Measurements from ENCODE around the gene C11orf68.
"Not testable (repeated sequence)": the region's sequence is repeated elsewhere in the genome, so short reads cannot be mapped to it uniquely, and the experiment has no call there.

The C11orf68 gene

DNA sequence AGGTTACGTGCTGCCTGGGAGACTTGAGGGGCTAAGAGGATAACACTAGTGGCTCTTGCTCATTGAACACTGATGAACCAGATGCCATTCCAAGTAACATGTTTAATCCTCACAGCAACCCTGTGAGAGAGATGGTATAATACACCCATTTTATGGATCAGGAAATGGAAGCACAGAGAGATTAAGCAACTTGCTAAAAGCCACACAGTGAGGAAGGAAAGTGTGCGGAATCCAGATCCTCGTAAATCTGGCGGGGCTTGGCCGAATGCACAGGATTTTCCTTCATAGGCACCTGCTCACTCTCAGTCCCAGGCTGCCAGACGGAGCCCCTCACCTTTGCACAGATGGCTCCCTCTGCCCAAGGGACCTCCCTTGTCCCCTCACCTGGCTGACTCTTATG lies 11.0 kb downstream of the C11orf68 start:
- DNase-seq (ENCODE audit: low spot score in 2 of 2) (no peak), ATAC-seq (no peak)
- H3K4me1 Mint-ChIP-seq, result peaks cover 8% of the 10 kb centered on the region
- no peaks in the 10 kb centered on the region for H3K36me3 Mint-ChIP-seq
- H3K9me3 Mint-ChIP-seq, result no peaks in the 10 kb centered on the region
- no peak overlapping the region for H3K27ac Mint-ChIP-seq
- no peak overlapping the region for H3K4me3 Mint-ChIP-seq

DNA sequence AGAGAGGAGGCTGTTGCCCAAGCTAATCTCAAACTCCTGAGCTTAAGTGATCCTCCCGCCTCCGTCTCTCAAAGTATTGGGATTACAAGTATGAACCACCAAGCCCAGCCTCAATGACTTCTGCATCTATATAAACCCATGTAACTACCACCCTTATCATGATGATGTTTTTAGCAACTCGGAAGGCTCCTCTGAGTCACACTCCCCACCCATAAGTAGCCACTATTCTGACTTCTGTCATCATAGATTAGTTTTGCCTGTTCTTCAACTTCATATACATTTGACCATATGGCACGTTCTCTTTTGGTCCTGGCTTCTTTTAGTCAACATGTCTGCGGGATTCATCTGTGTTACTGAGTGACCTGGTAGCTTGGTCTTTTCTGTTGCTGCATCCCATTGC lies 12.3 kb downstream of the C11orf68 start:
- Mint-ChIP-seq H3K27ac (no peak overlapping the region), H3K4me1 (peaks cover 21% of the 10 kb centered on the region), H3K36me3 (peaks cover 9% of the 10 kb centered on the region), H3K9me3 (no peaks in the 10 kb centered on the region), H3K4me3 (no peak overlapping the region)
- DNase-seq (ENCODE audit: low spot score in 2 of 2) (no peak), ATAC-seq (peak; percentile 55)

DNA sequence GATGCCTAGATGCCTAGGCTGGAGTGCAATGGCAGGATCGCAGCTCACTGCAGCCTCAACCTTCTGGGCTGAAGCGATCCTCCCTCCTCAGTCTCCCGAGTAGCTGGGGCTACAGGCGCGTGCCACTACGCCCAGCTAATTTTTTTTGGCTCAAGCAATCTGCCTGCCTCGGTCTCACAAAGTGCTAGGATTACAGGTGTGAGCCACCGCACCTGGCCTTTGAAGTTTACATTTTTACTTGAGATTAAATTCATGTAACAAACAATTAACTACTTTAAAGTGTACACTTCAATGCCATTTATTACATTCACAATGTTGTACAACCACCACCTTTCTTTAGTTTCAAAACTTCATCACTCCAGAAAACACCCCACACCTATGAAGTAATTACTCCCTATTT lies 15.1 kb downstream of the C11orf68 start:
- DNase-seq (ENCODE audit: low spot score in 2 of 2) (no peak), ATAC-seq (no peak)
- Mint-ChIP-seq H3K27ac (peak overlapping the region; percentile 88), H3K36me3 (peaks cover 27% of the 10 kb centered on the region), H3K4me1 (peaks cover 21% of the 10 kb centered on the region), H3K9me3 (no peaks in the 10 kb centered on the region), H3K4me3 (no peak overlapping the region)

DNA sequence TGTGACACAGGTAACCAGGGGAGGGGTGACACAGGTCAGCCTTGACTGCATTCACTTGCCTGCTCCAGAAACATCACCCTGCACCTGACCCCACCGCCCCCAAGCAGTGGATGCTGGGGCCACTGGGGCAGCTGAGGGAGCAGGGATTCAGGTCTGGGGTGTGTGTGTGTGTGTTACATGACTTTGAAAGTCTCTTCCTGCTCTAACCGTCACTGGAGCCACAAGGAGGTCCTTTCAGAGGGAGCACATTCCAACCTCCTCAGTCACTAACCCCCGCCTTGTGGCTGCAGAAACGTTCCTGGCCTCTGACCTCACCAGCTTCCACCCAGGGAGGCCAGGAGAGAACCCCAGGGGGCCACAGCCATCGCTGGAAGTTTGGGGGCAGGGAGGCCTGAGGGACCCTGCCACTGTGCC lies 15.8 kb downstream of the C11orf68 start:
- Mint-ChIP-seq H3K36me3 (peaks cover 33% of the 10 kb centered on the region), H3K4me3 (no peak overlapping the region), H3K27ac (peak overlapping the region; percentile 88), H3K9me3 (no peaks in the 10 kb centered on the region), H3K4me1 (peaks cover 25% of the 10 kb centered on the region)
- no peak for ATAC-seq
- DNase-seq (ENCODE audit: low spot score in 2 of 2), result no peak

DNA sequence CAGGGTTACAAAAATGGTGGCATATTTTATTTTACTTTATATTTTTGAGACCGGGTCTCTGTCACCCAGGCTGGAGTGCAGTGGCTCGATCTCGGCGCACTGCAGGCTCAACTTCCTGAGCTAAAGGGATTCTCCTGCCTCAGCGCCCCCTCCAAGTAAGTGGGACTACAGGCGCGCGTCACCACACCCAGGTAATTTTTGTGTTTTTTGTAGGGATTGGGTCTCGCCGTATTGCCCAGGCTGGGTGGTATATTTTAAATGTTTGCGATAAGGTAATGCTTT lies 18.0 kb downstream of the C11orf68 start:
- H3K4me3 Mint-ChIP-seq, result peak overlapping the region; percentile 84
- H3K27ac Mint-ChIP-seq, result peak overlapping the region; percentile 92
- DNase-seq (ENCODE audit: low spot score in 2 of 2), result no peak
- no peak for ATAC-seq
- peaks cover 55% of the 10 kb centered on the region for H3K36me3 Mint-ChIP-seq
- H3K4me1 Mint-ChIP-seq, result peaks cover 44% of the 10 kb centered on the region
- no peaks in the 10 kb centered on the region for H3K9me3 Mint-ChIP-seq

DNA sequence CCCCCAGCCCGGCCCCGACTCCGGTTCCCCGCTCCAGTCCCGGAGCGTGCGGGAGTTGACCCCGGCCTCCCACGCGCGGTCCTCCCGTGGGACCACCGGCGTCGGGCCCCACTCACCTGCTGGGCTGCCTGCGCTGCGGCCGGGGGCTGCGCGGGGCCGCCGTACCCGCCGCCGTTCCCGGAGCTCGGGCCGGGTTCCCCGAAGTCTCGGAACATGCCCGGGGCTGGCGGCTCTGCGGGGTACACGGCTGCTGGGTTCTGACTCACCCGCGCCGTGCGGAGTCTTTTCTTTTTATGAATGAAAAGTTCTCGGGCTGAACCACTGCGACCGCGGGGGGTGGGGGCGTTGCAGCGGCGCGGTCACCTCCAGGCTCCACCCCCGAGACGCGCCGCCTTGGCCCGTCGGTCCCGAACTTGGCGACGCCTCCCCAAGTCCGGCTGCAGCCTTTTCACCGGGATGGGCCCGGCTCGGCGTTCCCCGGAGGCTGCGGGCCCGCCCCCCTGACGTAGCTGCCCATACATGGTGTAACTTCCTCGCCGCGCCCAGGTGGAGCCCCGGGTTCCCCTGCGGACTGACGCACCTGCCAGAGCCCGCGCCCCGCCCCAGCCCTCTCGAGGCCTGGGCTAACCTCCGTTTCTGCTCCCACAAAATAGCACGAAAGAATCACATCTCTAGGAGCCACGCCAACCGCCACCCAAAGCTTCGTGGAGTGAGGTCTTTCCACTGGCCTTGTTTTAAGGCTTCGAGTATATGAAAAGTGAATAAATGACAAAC lies 18.6 kb downstream of the C11orf68 start, which contains the start of gene FOSL1:
Gene FOSL1 (minus strand): TSS at position 264 of the 774 bp plus-strand sequence. CDS start 49 bp downstream, at position 215.
- Mint-ChIP-seq H3K27ac (peak within 1 kb of the TSS; percentile 92), H3K36me3 (peaks cover 61% of the 10 kb centered on the region), H3K4me3 (peak within 1 kb of the TSS; percentile 84), H3K4me1 (peaks cover 49% of the 10 kb centered on the region), H3K9me3 (no peaks in the 10 kb centered on the region)
- peak; percentile 83 for ATAC-seq
- peak; percentile 86 to 97 for DNase-seq (ENCODE audit: low spot score in 2 of 2)

DNA sequence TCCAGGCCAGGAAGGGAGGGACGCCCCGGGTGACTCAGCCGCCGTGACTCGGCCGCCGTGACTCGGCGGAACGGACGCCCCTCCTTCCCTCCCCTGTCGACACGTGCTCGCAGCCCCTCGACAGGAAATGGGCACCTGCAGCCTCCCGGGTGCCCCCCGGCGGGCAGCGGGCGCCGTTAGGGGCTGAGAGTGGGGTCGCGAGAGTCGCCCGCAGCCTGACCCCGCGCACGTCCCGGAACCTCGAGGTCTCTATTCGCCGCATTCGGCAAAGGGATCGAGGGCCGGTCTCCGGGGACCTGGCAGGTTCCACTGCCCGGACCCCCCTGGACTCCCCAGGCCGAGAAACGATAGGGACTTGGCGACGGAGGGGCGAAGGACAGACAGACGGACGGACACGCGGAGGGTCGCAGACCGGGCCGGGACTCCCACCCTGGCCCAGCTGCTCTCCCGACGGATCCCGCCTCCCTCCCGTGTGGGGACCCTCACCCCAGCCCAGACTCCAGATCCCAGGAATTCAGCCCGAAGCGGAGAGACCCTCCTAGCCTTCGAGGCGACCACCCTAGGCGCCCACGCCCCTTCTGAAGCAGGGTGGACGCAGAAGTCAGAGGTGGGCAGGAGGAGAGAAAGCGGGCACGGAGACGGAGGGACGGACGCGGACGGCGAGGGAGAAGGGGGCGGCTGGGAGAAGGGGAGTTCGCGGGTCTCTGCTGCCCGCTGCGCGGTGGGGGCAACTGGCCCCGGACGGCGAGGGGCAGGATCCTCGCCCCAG lies 19.3 kb downstream of the C11orf68 start:
- Mint-ChIP-seq H3K36me3 (peaks cover 68% of the 10 kb centered on the region), H3K4me1 (peaks cover 55% of the 10 kb centered on the region), H3K4me3 (peak overlapping the region; percentile 84), H3K9me3 (no peaks in the 10 kb centered on the region), H3K27ac (peak overlapping the region; percentile 92)
- ATAC-seq (peak; percentile 50), DNase-seq (ENCODE audit: low spot score in 2 of 2) (peak; percentile 66 to 85)

DNA sequence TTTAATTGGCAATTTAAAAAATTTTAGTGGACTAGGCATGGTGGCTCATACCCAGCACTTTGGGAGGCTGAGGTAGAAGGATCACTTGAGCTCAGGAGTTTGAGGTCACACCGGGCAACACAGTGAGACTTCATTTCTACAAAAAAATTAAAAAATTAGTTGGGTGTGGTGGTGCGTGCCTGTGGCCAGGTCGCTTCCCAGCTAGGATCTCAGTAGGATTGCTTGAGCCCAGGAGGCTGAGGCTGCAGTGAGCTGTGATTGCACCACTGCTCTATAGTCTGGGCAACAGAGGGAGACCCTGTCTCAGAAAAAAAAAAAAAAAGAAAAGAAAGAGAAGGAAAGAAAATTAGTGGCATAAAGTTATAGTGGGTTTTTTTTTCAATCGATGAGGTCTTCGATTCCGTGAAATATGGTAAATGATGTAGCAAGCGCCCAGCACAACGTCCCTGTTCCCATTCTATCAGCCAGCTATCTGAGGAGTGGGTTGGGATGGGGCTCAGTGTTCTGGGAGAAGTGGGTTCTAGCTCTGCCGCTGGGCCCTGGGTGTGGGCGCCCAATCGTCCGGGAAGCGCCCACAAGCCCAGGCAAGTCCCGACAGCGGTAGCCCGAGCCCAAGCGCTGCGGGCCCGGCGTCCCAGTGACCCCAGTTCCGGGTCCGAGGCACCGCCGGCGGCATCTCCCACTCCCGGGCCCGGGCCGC lies 20.1 kb downstream of the C11orf68 start:
- ATAC-seq, result no peak
- peaks cover 76% of the 10 kb centered on the region for H3K36me3 Mint-ChIP-seq
- H3K9me3 Mint-ChIP-seq, result no peaks in the 10 kb centered on the region
- peaks cover 62% of the 10 kb centered on the region for H3K4me1 Mint-ChIP-seq
- peak overlapping the region; percentile 92 for H3K27ac Mint-ChIP-seq
- peak overlapping the region; percentile 84 for H3K4me3 Mint-ChIP-seq
- no peak for DNase-seq (ENCODE audit: low spot score in 2 of 2)

DNA sequence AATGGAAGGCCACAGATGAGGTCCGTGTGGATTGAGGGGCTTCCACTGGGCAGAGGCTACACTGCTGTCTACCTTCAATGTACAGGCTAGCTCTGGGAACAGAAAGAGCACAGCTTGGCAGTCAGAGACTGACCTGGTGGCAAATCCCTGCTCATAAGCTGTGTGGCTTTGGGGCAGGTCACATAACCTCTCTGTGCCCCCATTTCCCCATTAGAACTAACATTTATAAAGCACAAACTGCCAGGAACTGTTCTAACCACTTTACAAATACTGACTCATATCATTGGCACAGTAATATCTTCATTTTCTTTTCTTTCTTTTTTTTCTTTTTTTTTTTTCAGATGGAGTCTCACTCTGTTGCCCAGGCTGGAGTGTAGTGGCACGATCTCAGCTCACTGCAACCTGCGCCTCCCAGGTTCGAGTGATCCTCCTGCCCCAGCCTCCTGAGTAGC lies 21.8 kb downstream of the C11orf68 start:
- no peak for ATAC-seq
- no peaks in the 10 kb centered on the region for H3K9me3 Mint-ChIP-seq
- peaks cover 89% of the 10 kb centered on the region for H3K36me3 Mint-ChIP-seq
- H3K27ac Mint-ChIP-seq, result peak overlapping the region; percentile 86
- DNase-seq (ENCODE audit: low spot score in 2 of 2), result no peak
- H3K4me3 Mint-ChIP-seq, result peak overlapping the region; percentile 78
- peaks cover 66% of the 10 kb centered on the region for H3K4me1 Mint-ChIP-seq

DNA sequence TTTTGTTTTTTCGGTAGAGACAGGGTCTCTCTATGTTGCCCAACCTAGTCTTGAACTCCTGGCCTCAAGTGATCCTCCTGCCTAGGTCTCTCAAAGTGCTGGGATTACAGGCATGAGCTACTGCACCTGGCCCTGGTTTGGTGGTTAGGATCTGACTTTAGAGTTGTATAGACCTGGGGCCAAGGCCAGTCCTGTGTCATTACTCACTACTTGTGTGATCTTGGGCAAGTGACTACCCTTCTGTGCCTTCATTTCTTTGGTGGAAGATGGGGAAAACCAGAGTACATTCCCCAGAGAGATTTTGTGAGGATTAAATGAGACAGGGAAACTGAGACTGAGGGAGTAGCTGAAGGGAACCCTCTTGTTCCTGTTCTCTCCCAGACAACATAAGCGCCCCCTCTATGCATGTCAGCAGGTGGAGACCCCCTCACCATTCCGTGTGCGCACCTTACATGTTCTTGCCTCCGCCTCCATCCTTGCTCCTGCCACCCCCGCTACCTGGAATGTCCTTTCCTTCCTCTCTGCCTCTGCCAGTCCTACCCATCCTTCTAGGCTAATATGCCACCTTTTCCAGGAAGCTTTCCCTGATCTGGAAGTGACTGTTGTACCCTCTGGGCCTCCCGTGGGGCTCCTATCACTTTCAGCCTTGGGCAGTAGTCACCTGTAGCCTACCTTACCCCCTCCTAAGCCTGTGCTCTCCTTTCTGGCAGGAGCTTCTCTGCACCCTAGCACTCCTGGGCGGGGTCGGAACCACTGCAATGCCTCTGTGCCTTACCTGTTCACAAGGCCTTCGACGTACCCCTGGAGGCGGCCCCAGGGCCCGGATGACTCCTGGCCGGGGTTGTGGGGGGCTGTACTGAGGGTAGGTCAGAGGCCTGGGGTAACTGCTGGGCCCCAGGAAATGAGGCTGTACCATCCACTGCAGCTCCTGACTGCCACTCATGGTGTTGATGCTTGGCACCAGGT lies 22.5 kb downstream of the C11orf68 start:
- peak overlapping the region; percentile 78 for H3K4me3 Mint-ChIP-seq
- H3K36me3 Mint-ChIP-seq, result peaks cover 90% of the 10 kb centered on the region
- DNase-seq (ENCODE audit: low spot score in 2 of 2), result no peak
- no peak for ATAC-seq
- H3K27ac Mint-ChIP-seq, result peak overlapping the region; percentile 86
- H3K4me1 Mint-ChIP-seq, result peaks cover 61% of the 10 kb centered on the region
- no peaks in the 10 kb centered on the region for H3K9me3 Mint-ChIP-seq

DNA sequence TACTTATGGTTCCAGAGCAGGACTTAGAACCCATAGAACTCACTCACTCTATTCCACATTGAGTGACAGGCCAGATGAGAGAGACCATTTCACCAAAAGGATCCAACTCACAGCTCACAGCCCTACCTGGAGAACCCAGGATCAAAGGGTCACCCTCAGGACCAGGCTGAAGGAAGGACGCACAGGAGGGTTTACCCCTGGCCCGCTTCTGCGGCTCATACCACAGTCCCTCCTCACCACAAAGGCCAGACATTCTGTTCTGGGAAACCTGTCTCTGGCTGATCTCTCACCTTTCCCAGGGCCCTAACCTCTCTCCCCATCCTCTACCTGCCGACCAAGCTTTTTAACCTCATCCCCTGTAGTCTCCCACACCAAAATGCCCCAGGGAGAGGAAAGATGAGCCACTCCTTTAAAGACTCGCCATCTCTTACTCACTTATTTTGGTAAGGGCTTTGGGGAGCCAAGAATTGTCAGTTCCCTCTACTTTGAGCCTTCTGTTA lies 23.3 kb downstream of the C11orf68 start:
- DNase-seq (ENCODE audit: low spot score in 2 of 2) (no peak), ATAC-seq (no peak)
- peaks cover 61% of the 10 kb centered on the region for H3K4me1 Mint-ChIP-seq
- H3K36me3 Mint-ChIP-seq, result peaks cover 95% of the 10 kb centered on the region
- H3K27ac Mint-ChIP-seq, result peak overlapping the region; percentile 86
- H3K4me3 Mint-ChIP-seq, result peak overlapping the region; percentile 78
- no peaks in the 10 kb centered on the region for H3K9me3 Mint-ChIP-seq

DNA sequence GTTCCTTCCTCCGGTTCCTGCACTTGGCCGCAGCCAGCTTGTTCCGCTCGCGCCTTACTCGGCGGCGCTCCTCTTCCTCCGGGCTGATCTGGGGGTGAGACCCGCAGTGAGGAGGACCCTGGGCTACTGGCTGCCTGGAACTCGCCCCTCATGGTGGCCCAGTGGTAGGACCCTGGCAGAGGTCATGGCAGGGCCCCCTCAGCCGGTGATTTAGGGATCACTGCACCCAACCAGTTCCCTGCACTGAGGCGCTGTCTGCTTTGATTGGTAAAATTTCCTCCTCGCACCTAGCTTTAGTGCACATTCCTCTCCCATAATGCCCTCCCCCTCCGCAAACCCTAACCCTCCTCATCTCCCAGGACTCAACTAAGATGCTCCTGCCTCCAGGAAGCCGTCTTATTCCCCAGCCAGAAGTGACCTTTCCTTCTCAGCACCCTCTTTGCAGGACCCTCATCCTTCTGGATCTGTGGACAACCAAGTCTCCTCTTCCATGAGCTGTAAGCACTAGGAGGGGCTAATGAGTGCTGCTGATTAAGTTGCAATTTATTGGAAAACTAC lies 24.7 kb downstream of the C11orf68 start:
- peak overlapping the region; percentile 78 for H3K4me3 Mint-ChIP-seq
- H3K9me3 Mint-ChIP-seq, result no peaks in the 10 kb centered on the region
- DNase-seq (ENCODE audit: low spot score in 2 of 2), result no peak
- H3K27ac Mint-ChIP-seq, result peak overlapping the region; percentile 82
- ATAC-seq, result no peak
- H3K36me3 Mint-ChIP-seq, result peaks cover 97% of the 10 kb centered on the region
- H3K4me1 Mint-ChIP-seq, result peaks cover 75% of the 10 kb centered on the region

DNA sequence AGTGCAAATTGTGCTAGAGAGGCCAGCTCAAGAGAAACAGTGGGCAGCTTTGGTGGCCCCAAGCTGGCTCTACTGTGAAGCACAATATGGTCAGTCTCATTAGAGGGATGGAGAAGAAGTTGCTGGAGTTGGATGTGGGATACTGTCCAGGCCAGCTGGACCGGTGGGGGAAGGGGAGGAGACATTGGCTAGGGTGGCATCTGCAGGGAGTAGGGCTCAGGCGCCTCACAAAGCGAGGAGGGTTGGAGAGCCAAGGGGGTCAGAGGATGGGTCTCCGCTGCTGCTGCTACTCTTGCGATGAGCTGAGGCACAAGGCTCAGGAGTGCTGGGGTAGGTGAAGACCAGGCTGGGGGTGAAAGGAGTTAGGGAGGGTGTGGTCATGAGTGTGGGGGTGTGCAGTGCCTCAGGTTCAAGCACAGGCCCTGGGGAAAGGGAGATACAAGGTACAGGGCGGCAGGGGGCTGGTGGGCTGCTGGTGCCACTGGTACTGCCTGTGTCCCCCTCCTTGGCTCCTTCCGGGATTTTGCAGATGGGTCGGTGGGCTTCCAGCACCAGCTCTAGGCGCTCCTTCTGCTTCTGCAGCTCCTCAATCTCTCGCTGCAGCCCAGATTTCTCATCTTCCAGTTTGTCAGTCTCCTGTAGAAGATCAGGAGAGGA lies 26.1 kb downstream of the C11orf68 start:
- H3K36me3 Mint-ChIP-seq, result peaks cover 97% of the 10 kb centered on the region
- peak overlapping the region; percentile 78 for H3K4me3 Mint-ChIP-seq
- DNase-seq (ENCODE audit: low spot score in 2 of 2) (no peak), ATAC-seq (no peak)
- no peaks in the 10 kb centered on the region for H3K9me3 Mint-ChIP-seq
- peak overlapping the region; percentile 82 for H3K27ac Mint-ChIP-seq
- peaks cover 80% of the 10 kb centered on the region for H3K4me1 Mint-ChIP-seq

DNA sequence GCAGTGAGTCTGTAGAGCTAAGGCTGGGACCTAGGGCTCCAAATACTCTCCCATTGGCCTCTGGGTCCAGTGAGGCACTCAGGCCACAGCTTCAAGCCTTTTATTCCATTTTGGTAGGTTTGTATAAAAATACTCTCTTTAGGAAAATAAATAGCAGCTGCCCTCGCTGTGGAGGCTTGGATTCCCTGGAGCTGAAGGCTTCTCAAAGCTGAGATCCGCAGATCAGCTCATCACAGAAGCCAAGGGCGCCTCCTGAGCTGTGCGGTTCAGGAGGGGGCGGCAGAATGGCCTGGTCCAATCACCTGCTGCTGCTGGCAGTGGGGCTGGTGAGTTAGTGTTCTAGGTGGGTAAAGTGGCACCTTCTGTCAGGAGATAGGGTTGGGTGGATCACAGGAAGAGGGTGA lies 26.7 kb downstream of the C11orf68 start:
- Mint-ChIP-seq H3K27ac (peak overlapping the region; percentile 82), H3K36me3 (peaks cover 97% of the 10 kb centered on the region), H3K4me1 (peaks cover 81% of the 10 kb centered on the region), H3K4me3 (peak overlapping the region; percentile 78)
- not testable (repeated sequence) for ATAC-seq; H3K9me3 Mint-ChIP-seq; DNase-seq (ENCODE audit: low spot score in 2 of 2)

All from stimulated activated effector memory CD8-positive, alpha-beta T cell treated with anti-CD3 and anti-CD28 coated beads, Interleukin-12 subunit alpha, Interleukin-12 subunit beta, amount 100 ng/mL, for 72 hours (primary cell).